Kidney (tissue), 14 donors: ENCODE measurements around the gene ABCA10. TPM values are rescaled to one million over a fixed set of nuclear protein-coding genes. Genes with fewer than 3 reads are reported as not detected.
A peak's percentile ranks its signal among the peaks of the same experiment; 100 is the strongest.
"Not testable (repeated sequence)": the region's sequence is repeated elsewhere in the genome, so short reads cannot be mapped to it uniquely, and the experiment has no call there.

Source experiments
- DNase-seq, 5 donors: peaks; one replicate each; pipeline ENCODE4 v3.0.0-alpha.2; 2013 to 2020
- FAIRE-seq: peaks from 2 replicates; lab custom pipeline; 2012; peaks lifted over from hg19 to GRCh38; lab: Jason Lieb, UNC
- H3K27ac ChIP-seq, 2 donors: one replicate each; pipeline ENCODE4 v1.7.0; 2013; ENCODE audit warnings: low read depth in 2 of 2, low read length in 2 of 2, inconsistent platforms in 1 of 2
- H3K27me3 ChIP-seq: one replicate; pipeline ENCODE4 v1.7.1; 2013; ENCODE audit warnings: low read length, inconsistent platforms; ENCODE audit not compliant: control insufficient read depth, insufficient read depth
- H3K36me3 ChIP-seq, 3 donors: one replicate each; pipeline versions ENCODE4 v1.7.0 to v1.7.1; 2013; ENCODE audit warnings: low read length in 3 of 3, control low read depth in 1 of 3, inconsistent platforms in 1 of 3; ENCODE audit not compliant: insufficient read depth in 3 of 3, control insufficient read depth in 2 of 3
- H3K4me1 ChIP-seq, 3 donors: one replicate each; pipeline versions ENCODE4 v1.7.0 to v1.7.1; 2013; ENCODE audit warnings: low read length in 3 of 3, inconsistent platforms in 1 of 3, low read depth in 1 of 3; ENCODE audit not compliant: control insufficient read depth in 2 of 3, insufficient read depth in 2 of 3
- H3K4me3 ChIP-seq, 3 donors: one replicate each; pipeline versions ENCODE4 v1.7.0 to v1.8.1; 2013; ENCODE audit warnings: low read length in 3 of 3, control low read depth in 1 of 3, inconsistent platforms in 1 of 3
- H3K9ac ChIP-seq, 3 donors: one replicate each; pipeline versions ENCODE4 v1.7.0 to v1.7.1; 2013; ENCODE audit warnings: low read length in 3 of 3, control low read depth in 1 of 3, inconsistent platforms in 1 of 3
- H3K9me3 ChIP-seq, 3 donors: one replicate each; pipeline versions ENCODE4 v1.7.0 to v1.7.1; 2013; ENCODE audit warnings: low read length in 3 of 3, control low read depth in 1 of 3, inconsistent platforms in 1 of 3; ENCODE audit not compliant: control insufficient read depth in 2 of 3, insufficient read depth in 1 of 3
- intact Hi-C: fragments of 100-400 bp; cut with DNase I; formaldehyde crosslinking; loops from one replicate; pipeline ENCODE4 v1.11.1; 2022
- polyA plus RNA-seq: library from polyadenylated mRNA; stranded (reverse); fragments of 350-450 nt; fragmentation: Illumina TruSeq; extraction: RNeasy Lipid Tissue Mini Kit (QIAGEN cat#74804); gene quantifications from one replicate; pipeline ENCODE4 v1.2.3, GENCODE V29; 2014; ENCODE audit warnings: low read depth, low replicate concordance; ENCODE audit not compliant: insufficient read depth
- total RNA-seq: library from RNA; stranded (reverse); fragmentation: NEBNext Ultra II Directional; extraction: Animal tissue kit (Norgen Biotek cat#: 25700); gene quantifications from one replicate; pipeline ENCODE4 v1.2.1, GENCODE V29; 2021
- TF ChIP-seq, protein P1 (sequence below): IDR thresholded peaks from 3 replicates; pipeline ENCODE4 v1.5.1; 2012; ENCODE audit warnings: mild to moderate bottlenecking, moderate library complexity, borderline replicate concordance; ENCODE audit not compliant: insufficient read depth; ENCODE audit errors: extremely low read depth
- donor health status: control.
- donor health status: control.
- donor health status: control.
- donor health status: control.
- donor health status: control.
- donor health status: DM: yes; HTN: yes; CAD: no.
- donor health status: Normal renal cell carcinoma (clear cell type).

The ABCA10 gene
- total and polyA plus RNA-seq, 2 donors from 2014 or later, result 2.1 to 4.2 TPM

DNA sequence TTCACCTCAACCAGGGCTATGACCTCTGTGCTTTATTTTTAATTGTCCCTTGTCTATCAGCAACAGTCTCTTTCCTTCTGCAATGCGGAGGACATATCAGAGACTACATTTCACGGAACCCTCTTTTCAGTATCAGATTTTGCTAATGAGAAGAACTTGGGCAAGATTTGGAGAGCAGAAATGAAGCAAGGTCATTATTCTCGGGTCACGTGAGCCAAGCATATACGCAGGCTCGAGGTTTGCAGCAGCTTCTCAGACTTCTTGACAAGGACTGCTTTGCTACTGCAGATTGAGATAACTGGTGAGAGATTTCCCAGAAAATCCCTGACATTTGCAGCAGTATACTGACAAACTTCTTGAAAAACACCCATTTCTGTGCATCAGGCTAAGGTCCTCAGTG lies 30.4 kb downstream of the ABCA10 start:
- H3K9me3 ChIP-seq, result no peaks in the 10 kb centered on the region
- H3K27ac ChIP-seq, result no peak overlapping the region
- H3K4me3 ChIP-seq, result no peak overlapping the region
- DNase-seq, result no peak
- TF ChIP-seq, protein P1, sequence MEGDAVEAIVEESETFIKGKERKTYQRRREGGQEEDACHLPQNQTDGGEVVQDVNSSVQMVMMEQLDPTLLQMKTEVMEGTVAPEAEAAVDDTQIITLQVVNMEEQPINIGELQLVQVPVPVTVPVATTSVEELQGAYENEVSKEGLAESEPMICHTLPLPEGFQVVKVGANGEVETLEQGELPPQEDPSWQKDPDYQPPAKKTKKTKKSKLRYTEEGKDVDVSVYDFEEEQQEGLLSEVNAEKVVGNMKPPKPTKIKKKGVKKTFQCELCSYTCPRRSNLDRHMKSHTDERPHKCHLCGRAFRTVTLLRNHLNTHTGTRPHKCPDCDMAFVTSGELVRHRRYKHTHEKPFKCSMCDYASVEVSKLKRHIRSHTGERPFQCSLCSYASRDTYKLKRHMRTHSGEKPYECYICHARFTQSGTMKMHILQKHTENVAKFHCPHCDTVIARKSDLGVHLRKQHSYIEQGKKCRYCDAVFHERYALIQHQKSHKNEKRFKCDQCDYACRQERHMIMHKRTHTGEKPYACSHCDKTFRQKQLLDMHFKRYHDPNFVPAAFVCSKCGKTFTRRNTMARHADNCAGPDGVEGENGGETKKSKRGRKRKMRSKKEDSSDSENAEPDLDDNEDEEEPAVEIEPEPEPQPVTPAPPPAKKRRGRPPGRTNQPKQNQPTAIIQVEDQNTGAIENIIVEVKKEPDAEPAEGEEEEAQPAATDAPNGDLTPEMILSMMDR, result no peak
- intact Hi-C loops, result loop anchor here (10.0 kb wide), 1 partner anchor 113 kb away; no protein-coding TSS in a partner anchor
- no peaks in the 10 kb centered on the region for H3K36me3 ChIP-seq
- no peaks in the 10 kb centered on the region for H3K27me3 ChIP-seq
- H3K4me1 ChIP-seq, result no peaks in the 10 kb centered on the region
- no peak for FAIRE-seq
- H3K9ac ChIP-seq, result no peak overlapping the region

DNA sequence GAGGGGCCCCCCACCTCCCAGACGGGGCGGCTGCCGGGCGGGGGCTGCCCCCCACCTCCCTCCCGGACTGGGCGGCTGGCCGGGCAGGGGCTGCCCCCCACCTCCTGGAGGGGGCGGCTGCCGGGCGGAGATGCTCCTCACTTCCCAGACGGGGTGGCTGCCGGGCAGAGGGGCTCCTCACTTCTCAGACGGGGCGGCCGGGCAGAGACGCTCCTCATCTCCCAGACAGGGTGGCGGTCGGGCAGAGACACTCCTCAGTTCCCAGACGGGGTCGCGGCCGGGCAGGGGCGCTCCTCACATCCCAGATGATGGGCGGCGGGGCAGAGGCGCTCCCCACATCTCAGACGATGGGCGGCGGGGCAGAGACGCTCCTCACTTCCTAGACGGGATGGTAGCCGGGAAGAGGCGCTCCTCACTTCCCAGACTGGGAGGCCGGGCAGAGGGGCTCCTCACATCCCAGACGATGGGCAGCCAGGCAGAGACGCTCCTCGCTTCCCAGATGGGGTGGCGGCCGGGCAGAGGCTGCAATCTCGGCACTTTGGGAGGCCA lies 32.4 kb downstream of the ABCA10 start:
- not testable (repeated sequence) for H3K27me3 ChIP-seq, H3K9me3 ChIP-seq, H3K27ac ChIP-seq, H3K4me3 ChIP-seq, FAIRE-seq, H3K9ac ChIP-seq, H3K36me3 ChIP-seq, H3K4me1 ChIP-seq
- DNase-seq, result peak in 1 of 5 donors; percentile 32
- intact Hi-C loops, result loop anchor here (10.0 kb wide), 1 partner anchor 111 kb away; no protein-coding TSS in a partner anchor

DNA sequence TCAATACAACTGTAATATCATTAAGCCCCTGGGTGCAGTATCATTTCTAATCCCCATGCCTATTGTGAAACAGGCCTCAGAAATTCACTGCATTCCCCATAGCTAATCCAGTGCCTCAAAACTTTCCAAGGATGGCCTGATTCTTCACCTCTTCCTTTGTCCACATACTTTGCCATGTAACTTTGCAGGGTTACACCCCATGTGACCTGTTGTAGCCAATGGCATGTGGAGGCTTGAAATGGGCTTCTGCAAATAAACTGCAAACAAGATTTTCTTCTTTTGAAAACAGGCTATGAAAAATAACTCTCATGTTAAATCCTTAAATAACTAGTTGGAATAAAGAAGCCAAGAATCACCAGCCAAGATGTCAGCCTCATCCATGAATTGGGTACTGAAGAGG lies 35.9 kb downstream of the ABCA10 start:
- Histone ChIP-seq H3K9ac (no peak overlapping the region), H3K4me3 (no peak overlapping the region), H3K27me3 (no peaks in the 10 kb centered on the region), H3K27ac (no peak overlapping the region), H3K4me1 (no peaks in the 10 kb centered on the region), H3K36me3 (no peaks in the 10 kb centered on the region), H3K9me3 (no peaks in the 10 kb centered on the region)
- TF ChIP-seq, protein P1, result no peak
- no peak for FAIRE-seq
- intact Hi-C loops, result loop anchor here (10.0 kb wide), 1 partner anchor 108 kb away; no protein-coding TSS in a partner anchor
- no peak for DNase-seq

DNA sequence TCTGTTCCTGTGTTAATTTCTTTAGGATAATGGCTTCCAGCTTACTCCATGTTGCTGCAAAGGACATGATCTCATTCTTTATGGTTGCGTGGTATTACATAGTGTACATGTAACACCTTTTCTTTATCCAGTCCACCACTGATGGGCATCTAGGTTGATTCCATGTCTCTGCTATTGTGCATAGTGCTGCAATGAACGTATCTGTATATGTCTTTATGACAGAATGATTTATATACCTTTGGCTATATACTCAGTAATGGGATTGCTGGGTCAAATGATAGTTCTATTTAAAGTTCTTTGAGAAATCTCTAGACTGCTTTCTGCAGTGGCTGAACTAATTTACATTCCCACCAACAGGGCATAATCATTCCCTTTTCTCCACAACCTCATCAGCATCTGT lies 39.8 kb downstream of the ABCA10 start:
- no peaks in the 10 kb centered on the region for H3K4me1 ChIP-seq
- FAIRE-seq, result no peak
- no peak for DNase-seq
- H3K27me3 ChIP-seq, result no peaks in the 10 kb centered on the region
- no peaks in the 10 kb centered on the region for H3K9me3 ChIP-seq
- no peak overlapping the region for H3K4me3 ChIP-seq
- H3K36me3 ChIP-seq, result no peaks in the 10 kb centered on the region
- H3K9ac ChIP-seq, result no peak overlapping the region
- TF ChIP-seq, protein P1, result no peak
- no peak overlapping the region for H3K27ac ChIP-seq
- intact Hi-C loops, result no loop called here
